Measurements from ENCODE around the gene GPC5.

- TF ChIP-seq CTCF (IDR thresholded peaks at IDR 0.05; ENCODE audit: low read depth, low read length, missing input control), result no peak
- no peak for TF ChIP-seq RAD21 (IDR thresholded peaks at IDR 0.05)
- TF ChIP-seq MAX (IDR thresholded peaks at IDR 0.05), result no peak
- no peak for TF ChIP-seq TAF1 (conservative IDR thresholded peaks at IDR 0.05)
- no peak for TF ChIP-seq JUND (IDR thresholded peaks at IDR 0.05)
Measured at GRCh38 chr13:91537376-91537775, 139.0 kb downstream of the GPC5 start.
